BLaER1 (cell line): ENCODE measurements around the gene TRIM17.
A peak's percentile ranks its signal among the peaks of the same experiment; 100 is the strongest.

Source experiments
- H3K27ac ChIP-seq: shearing (Covaris generic); formaldehyde crosslinking; 2 replicates; pipeline ENCODE4 v1.8.1; 2022
- H3K27me3 ChIP-seq: shearing (Covaris generic); formaldehyde crosslinking; 2 replicates; pipeline ENCODE4 v1.8.1; 2022
- H3K36me3 ChIP-seq: shearing (Covaris generic); formaldehyde crosslinking; 2 replicates; pipeline ENCODE4 v1.8.1; 2022
- H3K4me1 ChIP-seq: shearing (Covaris generic); formaldehyde crosslinking; 2 replicates; pipeline ENCODE4 v1.8.1; 2022
- H3K4me2 ChIP-seq: shearing (Covaris generic); formaldehyde crosslinking; 2 replicates; pipeline ENCODE4 v1.8.1; 2022
- H3K4me3 ChIP-seq: shearing (Covaris generic); formaldehyde crosslinking; 2 replicates; pipeline ENCODE4 v1.8.1; 2022
- H3K9ac ChIP-seq: shearing (Covaris generic); formaldehyde crosslinking; 2 replicates; pipeline ENCODE4 v1.8.1; 2022
- H3K9me3 ChIP-seq: shearing (Covaris generic); formaldehyde crosslinking; 2 replicates; pipeline ENCODE4 v1.8.1; 2022
- H4K20me1 ChIP-seq: shearing (Covaris generic); formaldehyde crosslinking; 2 replicates; pipeline ENCODE4 v1.8.1; 2022
- Cebpa-rat ChIP-seq: shearing (Covaris generic); IDR thresholded peaks from 2 replicates; pipeline ENCODE4 v1.8.1; 2022

The TRIM17 gene

GRCh38 chr1:228368801-228369607, 47.7 kb downstream of the TRIM17 start:
- H3K36me3 ChIP-seq = no peaks in the 10 kb centered on the region
- H4K20me1 ChIP-seq = 0 out of 2 replicates have a peak, but pooled peaks cover 4% of the 10 kb centered on the region
- H3K4me1 ChIP-seq = peaks cover 42% of the 10 kb centered on the region
- H3K9me3 ChIP-seq = no peaks in the 10 kb centered on the region
- no peaks in the 10 kb centered on the region for H3K27me3 ChIP-seq
- H3K27ac ChIP-seq = peak overlapping the region; percentile 22; the same call in 1 of the 2 replicates
- no peak overlapping the region for H3K9ac ChIP-seq
- TF ChIP-seq Cebpa-rat = no peak
- no peak overlapping the region for H3K4me3 ChIP-seq
- peak overlapping the region; percentile 70 for H3K4me2 ChIP-seq

GRCh38 chr1:228367798-228368791, 48.6 kb downstream of the TRIM17 start:
- no peak overlapping the region for H3K27ac ChIP-seq
- H3K9me3 ChIP-seq = no peaks in the 10 kb centered on the region
- H3K9ac ChIP-seq = no peak overlapping the region
- H3K4me2 ChIP-seq = peak overlapping the region; percentile 70
- peaks cover 42% of the 10 kb centered on the region for H3K4me1 ChIP-seq
- 0 out of 2 replicates have a peak, but pooled peaks cover 4% of the 10 kb centered on the region for H4K20me1 ChIP-seq
- no peak overlapping the region for H3K4me3 ChIP-seq
- TF ChIP-seq Cebpa-rat = no peak
- H3K36me3 ChIP-seq = no peaks in the 10 kb centered on the region
- H3K27me3 ChIP-seq = no peaks in the 10 kb centered on the region

DNA sequence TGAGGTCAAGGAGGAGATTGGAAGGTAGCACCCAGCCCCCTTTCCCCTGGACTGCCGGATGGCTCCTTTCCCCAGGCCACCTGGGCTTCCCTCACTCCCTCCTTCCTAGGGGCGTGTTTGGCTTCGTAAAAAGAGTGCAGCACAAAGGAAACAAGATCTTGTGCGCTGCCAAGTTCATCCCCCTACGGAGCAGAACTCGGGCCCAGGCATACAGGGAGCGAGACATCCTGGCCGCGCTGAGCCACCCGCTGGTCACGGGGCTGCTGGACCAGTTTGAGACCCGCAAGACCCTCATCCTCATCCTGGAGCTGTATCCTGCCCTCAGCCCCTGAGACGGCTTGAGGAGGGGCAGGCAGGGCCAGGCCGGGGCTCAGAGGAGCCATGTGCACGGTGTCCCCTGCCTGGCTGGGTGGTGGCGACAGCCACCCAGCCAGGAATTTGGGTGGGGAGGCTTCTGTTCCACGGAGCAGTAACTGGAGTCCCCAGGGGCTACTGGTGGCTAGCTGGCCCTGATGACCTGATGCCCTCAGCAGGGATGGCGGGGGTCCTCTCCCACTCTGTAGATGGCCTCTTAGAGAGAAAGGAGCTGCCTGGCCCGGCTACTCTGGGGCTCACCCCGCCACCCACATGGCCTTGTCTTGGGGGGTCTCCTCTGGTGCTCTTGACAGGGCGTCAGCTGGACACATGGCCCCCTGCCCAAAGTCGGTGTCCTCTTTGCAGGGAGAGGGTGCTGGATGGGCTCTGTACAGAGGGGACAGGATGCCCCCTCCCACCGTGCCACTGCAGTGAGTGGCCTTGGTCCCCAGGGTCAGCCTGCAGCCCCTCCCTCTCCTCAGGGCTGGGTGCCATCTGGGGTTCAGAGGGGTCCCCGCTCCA, 49.6 kb downstream of the TRIM17 start:
- H3K36me3 ChIP-seq = no peaks in the 10 kb centered on the region
- H3K9me3 ChIP-seq = no peaks in the 10 kb centered on the region
- H3K27ac ChIP-seq = no peak overlapping the region
- H4K20me1 ChIP-seq = 0 out of 2 replicates have a peak, but pooled peaks cover 4% of the 10 kb centered on the region
- no peak overlapping the region for H3K4me3 ChIP-seq
- no peak for TF ChIP-seq Cebpa-rat
- H3K9ac ChIP-seq = no peak overlapping the region
- peaks cover 50% of the 10 kb centered on the region for H3K4me1 ChIP-seq
- H3K4me2 ChIP-seq = no peak overlapping the region
- H3K27me3 ChIP-seq = no peaks in the 10 kb centered on the region

DNA sequence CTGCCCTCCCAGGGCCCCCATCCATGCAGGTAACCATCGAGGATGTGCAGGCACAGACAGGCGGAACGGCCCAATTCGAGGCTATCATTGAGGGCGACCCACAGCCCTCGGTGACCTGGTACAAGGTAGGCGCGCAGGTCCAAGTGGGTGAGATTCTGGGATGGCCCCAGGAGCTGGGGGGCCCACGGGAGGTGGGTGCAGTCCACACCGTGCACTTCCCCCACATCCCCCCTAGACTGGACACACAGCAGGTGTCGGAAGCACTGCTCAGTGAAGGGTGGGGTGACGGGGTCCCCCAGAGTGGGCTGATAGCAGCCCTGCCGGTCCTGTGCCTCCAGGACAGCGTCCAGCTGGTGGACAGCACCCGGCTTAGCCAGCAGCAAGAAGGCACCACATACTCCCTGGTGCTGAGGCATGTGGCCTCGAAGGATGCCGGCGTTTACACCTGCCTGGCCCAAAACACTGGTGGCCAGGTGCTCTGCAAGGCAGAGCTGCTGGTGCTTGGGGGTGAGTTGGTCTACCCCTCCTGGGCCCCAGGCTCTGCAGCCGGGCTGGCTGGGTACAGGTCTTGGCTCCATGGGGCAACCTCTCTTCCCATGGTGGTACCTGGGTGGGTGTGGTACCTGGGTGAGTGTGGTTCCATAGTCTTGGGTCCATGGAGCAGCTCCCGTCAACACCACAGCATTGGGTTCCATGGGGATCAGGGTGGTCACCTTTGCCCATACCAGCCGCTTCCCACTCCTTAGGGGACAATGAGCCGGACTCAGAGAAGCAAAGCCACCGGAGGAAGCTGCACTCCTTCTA, 50.4 kb downstream of the TRIM17 start:
- Histone ChIP-seq H3K4me1 (peaks cover 48% of the 10 kb centered on the region), H3K4me3 (no peak overlapping the region), H3K9ac (no peak overlapping the region), H3K4me2 (no peak overlapping the region), H3K36me3 (no peaks in the 10 kb centered on the region), H3K27ac (no peak overlapping the region), H3K27me3 (no peaks in the 10 kb centered on the region), H4K20me1 (0 out of 2 replicates have a peak, but pooled peaks cover 4% of the 10 kb centered on the region), H3K9me3 (no peaks in the 10 kb centered on the region)
- no peak for TF ChIP-seq Cebpa-rat

DNA sequence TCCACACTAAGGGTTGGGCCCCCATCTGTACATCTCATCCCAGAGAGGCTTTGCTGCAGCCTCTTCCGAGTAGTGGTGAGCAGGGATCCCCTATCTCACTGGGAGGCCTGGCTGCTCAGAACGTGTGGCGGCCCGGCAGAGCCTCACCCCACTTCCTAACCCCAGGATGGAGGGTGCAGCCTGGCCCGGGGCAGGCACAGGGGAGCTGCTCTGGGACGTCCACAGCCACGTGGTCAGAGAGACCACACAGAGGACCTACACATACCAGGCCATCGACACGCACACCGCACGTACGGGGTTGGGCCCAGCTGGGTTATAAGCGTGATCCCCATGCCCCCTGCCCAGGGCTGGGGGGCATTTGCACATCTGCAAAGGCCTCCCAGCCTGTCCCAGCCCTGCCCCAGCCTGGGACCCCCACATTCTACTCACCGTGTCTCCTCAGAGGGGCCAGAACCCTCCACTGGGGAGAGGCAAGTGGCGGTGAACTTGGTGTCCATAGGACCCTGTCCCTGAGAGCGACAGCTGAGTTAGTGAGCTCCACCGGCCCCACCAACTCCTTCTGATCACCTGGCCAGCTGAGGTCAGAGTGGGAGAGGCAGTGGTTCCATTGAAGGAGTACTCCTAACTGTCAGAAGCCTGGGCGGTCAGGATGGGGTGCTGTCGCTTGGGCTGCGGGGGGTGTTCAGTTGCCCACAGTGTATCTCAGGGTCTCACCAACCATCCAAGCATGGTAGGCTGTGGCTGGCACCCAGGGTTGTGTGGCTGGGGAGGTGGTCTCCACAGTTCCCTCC, 51.2 kb downstream of the TRIM17 start:
- no peak for TF ChIP-seq Cebpa-rat
- H3K9me3 ChIP-seq = no peaks in the 10 kb centered on the region
- H4K20me1 ChIP-seq = 0 out of 2 replicates have a peak, but pooled peaks cover 4% of the 10 kb centered on the region
- H3K27ac ChIP-seq = no peak overlapping the region
- peaks cover 40% of the 10 kb centered on the region for H3K4me1 ChIP-seq
- no peaks in the 10 kb centered on the region for H3K36me3 ChIP-seq
- no peak overlapping the region for H3K4me3 ChIP-seq
- H3K27me3 ChIP-seq = no peaks in the 10 kb centered on the region
- H3K9ac ChIP-seq = no peak overlapping the region
- no peak overlapping the region for H3K4me2 ChIP-seq

DNA sequence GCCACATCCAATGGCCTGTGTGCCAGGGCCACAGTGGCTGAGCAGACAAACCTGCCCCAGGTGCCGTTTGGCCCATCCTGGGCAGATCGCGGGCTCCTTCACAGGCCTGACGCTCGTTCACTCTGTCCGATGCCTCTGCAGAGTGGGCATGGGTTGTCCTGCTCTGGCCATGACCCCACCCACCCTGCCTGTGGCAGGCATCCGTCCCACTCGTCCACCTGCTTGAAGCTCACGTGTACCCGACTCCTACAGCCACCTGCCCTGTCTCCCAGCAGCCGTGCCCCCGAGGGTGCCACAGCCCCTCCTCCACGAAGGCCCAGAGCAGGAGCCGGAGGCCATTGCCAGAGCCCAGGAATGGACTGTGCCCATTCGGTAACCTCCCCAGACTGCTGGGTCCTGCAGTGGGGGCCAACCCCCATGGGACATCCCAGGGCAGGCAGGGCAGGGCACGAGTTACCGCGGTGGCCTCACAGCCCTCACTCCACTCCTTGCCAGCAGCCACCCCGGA, 51.9 kb downstream of the TRIM17 start:
- H3K4me1 ChIP-seq = peaks cover 33% of the 10 kb centered on the region
- no peak for TF ChIP-seq Cebpa-rat
- H3K4me3 ChIP-seq = no peak overlapping the region
- H3K4me2 ChIP-seq = no peak overlapping the region
- H3K9ac ChIP-seq = no peak overlapping the region
- no peaks in the 10 kb centered on the region for H3K9me3 ChIP-seq
- 0 out of 2 replicates have a peak, but pooled peaks cover 4% of the 10 kb centered on the region for H4K20me1 ChIP-seq
- no peaks in the 10 kb centered on the region for H3K36me3 ChIP-seq
- H3K27me3 ChIP-seq = no peaks in the 10 kb centered on the region
- no peak overlapping the region for H3K27ac ChIP-seq

- Histone ChIP-seq H3K4me3 (no peak overlapping the region), H4K20me1 (0 out of 2 replicates have a peak, but pooled peaks cover 4% of the 10 kb centered on the region), H3K36me3 (no peaks in the 10 kb centered on the region), H3K27me3 (no peaks in the 10 kb centered on the region), H3K4me1 (peaks cover 27% of the 10 kb centered on the region), H3K9me3 (no peaks in the 10 kb centered on the region), H3K27ac (no peak overlapping the region), H3K4me2 (no peak overlapping the region), H3K9ac (no peak overlapping the region)
- TF ChIP-seq Cebpa-rat = no peak
These were observed 52.5 kb downstream of the TRIM17 start for GRCh38 chr1:228364068-228364705.
